Heart right ventricle (tissue), 16 donors: ENCODE data around the gene CLDN20. TPM values are rescaled to one million over a fixed set of nuclear protein-coding genes. Genes with fewer than 3 reads are reported as not detected.

Source experiments
- ATAC-seq, 8 donors: fragments of 200-7000 bp; cut with Tn5 transposase; one replicate each; pipeline ENCODE4 v1.9.1; 2020; ENCODE audit warnings: mild to moderate bottlenecking in 8 of 8, moderate library complexity in 8 of 8, moderate number of reproducible peaks in 1 of 8
- DNase-seq, 2 donors: peaks; one replicate each; pipeline ENCODE4 v3.0.0-alpha.2; 2020
- H3K27ac ChIP-seq, 10 donors: fragments of 200-600 bp; sonication (generic) in 2 of 10; one replicate each; pipeline versions ENCODE4 v1.5.0 to v1.8.0; 2020 to 2022; ENCODE audit warnings: mild to moderate bottlenecking in 3 of 10
- H3K27me3 ChIP-seq, 7 donors: fragments of 200-600 bp; one replicate each; pipeline ENCODE4 v1.8.0; 2021 to 2022; ENCODE audit warnings: mild to moderate bottlenecking in 2 of 7
- H3K36me3 ChIP-seq, 9 donors: fragments of 200-600 bp; sonication (generic) in 1 of 9; one replicate each; pipeline versions ENCODE4 v1.5.0 to v1.8.0; 2020 to 2022; ENCODE audit warnings: mild to moderate bottlenecking in 2 of 9
- H3K4me1 ChIP-seq, 9 donors: fragments of 200-600 bp; sonication (generic) in 1 of 9; one replicate each; pipeline versions ENCODE4 v1.5.0 to v1.8.0; 2020 to 2022; ENCODE audit warnings: mild to moderate bottlenecking in 4 of 9
- H3K4me3 ChIP-seq, 10 donors: fragments of 200-600 bp; sonication (generic) in 2 of 10; one replicate each; pipeline versions ENCODE4 v1.5.0 to v1.8.0; 2020 to 2022; ENCODE audit warnings: mild to moderate bottlenecking in 7 of 10, moderate library complexity in 2 of 10
- H3K9me3 ChIP-seq, 11 donors: fragments of 200-600 bp in 10 of 11; sonication (generic) in 2 of 11; one replicate each; pipeline versions ENCODE4 v1.5.0 to v1.8.0; 2013 to 2022; ENCODE audit warnings: mild to moderate bottlenecking in 2 of 11, control low read depth in 1 of 11, moderate library complexity in 1 of 11
- WGBS, 2 donors: extraction: QIAGEN DNeasy Blood & Tissue Kit; methylation state at CpG; one replicate each; pipeline ENCODE4 v1.1.7; 2013; ENCODE audit warnings: inconsistent platforms in 1 of 2; 5-methylcytosine and 5-hydroxymethylcytosine counted together
- intact Hi-C, 10 donors: fragments of 100-400 bp; cut with DNase I; formaldehyde crosslinking; loops; one replicate each; pipeline versions ENCODE4 v1.11.1 to v1.14.2; 2022
- polyA plus RNA-seq, 2 donors: library from polyadenylated mRNA; stranded (reverse); fragments of 200-250 nt; gene quantifications; one replicate each; pipeline ENCODE4 v1.2.3, GENCODE V29; 2013
- total RNA-seq, 10 donors: library from RNA; stranded (reverse); fragmentation: NEBNext Ultra II Directional in 3 of 10; extraction: Animal tissue kit (Norgen Biotek cat#: 25700) in 3 of 10; gene quantifications; one replicate each; pipeline versions ENCODE4 v1.2.1 to v1.2.4, GENCODE V29; 2021 to 2023
- TF ChIP-seq, protein P1 (sequence below), 9 donors: fragments of 200-600 bp; sonication (generic) in 2 of 9; IDR thresholded peaks; one replicate each; pipeline versions ENCODE4 v1.5.0 to v1.8.0; 2021 to 2022; ENCODE audit warnings: antibody characterized with exemption in 9 of 9, mild to moderate bottlenecking in 5 of 9, moderate library complexity in 1 of 9
- donor health status: Arrhythmogenic right ventricular cardiomyopathy.
- donor health status: ischemic (EF 13 %, LVEDD 7.1; RV severe dilation, severe dysfunction).
- donor health status: healthy with polysubstance abuse.
- donor health status: DM: no; HTN: yes; CAD: no.
- donor health status: DM: no; HTN: no; CAD: no.
- donor health status: ischemic (EF 25% LVEDD 6.9; RV normal size, moderate dysfunction).
- donor health status: ischemic (EF 25% LVEDD 5.7; RV mildly dilated, moderate dysfunction).
- donor health status: healthy.
- donor health status: DM: yes; HTN: yes; CAD: no.
- donor health status: Ischemic cardiomyopathy.
- donor health status: ischemic (EF 35%, LVEDD 5.7; RV mildly dilated, moderate dysfunction).
- donor health status: nonischemic (EF 11% LVEDD 7.7; RV severe dilation, severe dysfunction).
- donor health status: DM: yes; HTN: yes; CAD: no.
- donor health status: PGD.
- donor health status: ischemic (EF 29% LVEDD 5.4; RV normal size, mild dysfunction).
- donor health status: nonischemic (EF 23%, LVEDD 6.1; RV moderate dilation, normal function).

The CLDN20 gene
- total and polyA plus RNA-seq, 12 donors: not detected

DNA sequence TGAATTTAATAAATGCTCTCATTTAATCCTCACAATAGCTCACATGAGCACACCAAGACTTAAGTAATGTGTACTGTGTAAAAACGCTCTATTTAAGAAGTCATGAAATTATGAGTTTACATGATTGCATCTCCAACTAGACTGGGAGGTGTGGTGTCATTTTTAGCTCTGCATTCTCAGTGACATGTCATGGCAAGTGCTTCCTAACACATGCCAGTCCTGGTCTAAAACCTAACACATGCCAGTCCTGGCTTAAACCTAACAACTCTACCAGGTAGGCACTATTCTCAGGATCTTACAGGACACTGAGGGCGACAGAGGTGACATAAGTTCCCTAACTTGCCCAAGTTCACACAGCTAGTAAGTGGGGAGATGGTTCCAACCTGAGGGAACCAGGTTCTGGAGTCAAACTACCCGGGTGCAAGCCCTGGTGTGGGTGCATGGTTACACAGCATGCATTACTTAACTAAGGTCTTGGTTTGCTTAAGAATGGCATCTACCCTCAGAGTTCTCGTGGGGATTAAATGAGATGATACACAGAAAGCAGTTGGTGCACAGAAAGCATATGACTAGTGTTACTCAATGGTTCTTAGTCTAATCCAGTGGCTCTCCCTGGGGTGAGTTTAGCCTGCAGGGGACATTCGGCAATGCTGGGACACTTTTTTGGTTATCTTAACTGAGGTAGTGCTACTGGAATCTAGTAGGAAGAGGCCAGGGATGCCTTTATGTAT, 14.7 kb downstream of the CLDN20 start:
- H3K4me3 ChIP-seq: no peak overlapping the region
- intact Hi-C loops: loop anchor here in 1 of 10 donors (1.0 kb wide), 1 partner anchor 36 kb away; the partner anchor contains the start of gene TFB1M
- H3K27me3 ChIP-seq: no peaks in the 10 kb centered on the region
- H3K27ac ChIP-seq: peak overlapping the region in 5 of 10 donors; percentile 4 to 48 (median 32)
- ATAC-seq (peak in 5 of 8 donors; percentile 16 to 52 (median 39)), DNase-seq (no peak)
- WGBS, 2 donors: 79 to 86% methylated on average over 5 of the region's 5 CpGs
- TF ChIP-seq, protein P1, sequence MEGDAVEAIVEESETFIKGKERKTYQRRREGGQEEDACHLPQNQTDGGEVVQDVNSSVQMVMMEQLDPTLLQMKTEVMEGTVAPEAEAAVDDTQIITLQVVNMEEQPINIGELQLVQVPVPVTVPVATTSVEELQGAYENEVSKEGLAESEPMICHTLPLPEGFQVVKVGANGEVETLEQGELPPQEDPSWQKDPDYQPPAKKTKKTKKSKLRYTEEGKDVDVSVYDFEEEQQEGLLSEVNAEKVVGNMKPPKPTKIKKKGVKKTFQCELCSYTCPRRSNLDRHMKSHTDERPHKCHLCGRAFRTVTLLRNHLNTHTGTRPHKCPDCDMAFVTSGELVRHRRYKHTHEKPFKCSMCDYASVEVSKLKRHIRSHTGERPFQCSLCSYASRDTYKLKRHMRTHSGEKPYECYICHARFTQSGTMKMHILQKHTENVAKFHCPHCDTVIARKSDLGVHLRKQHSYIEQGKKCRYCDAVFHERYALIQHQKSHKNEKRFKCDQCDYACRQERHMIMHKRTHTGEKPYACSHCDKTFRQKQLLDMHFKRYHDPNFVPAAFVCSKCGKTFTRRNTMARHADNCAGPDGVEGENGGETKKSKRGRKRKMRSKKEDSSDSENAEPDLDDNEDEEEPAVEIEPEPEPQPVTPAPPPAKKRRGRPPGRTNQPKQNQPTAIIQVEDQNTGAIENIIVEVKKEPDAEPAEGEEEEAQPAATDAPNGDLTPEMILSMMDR (IDR thresholded peaks at IDR 0.05): no peak
- H3K4me1 ChIP-seq: peaks cover 7 to 63% (median 24%) of the 10 kb centered on the region in 9 donors
- H3K9me3 ChIP-seq: no peaks in the 10 kb centered on the region
- peaks cover 0 to 36% (median 0%) of the 10 kb centered on the region in 9 donors for H3K36me3 ChIP-seq

DNA sequence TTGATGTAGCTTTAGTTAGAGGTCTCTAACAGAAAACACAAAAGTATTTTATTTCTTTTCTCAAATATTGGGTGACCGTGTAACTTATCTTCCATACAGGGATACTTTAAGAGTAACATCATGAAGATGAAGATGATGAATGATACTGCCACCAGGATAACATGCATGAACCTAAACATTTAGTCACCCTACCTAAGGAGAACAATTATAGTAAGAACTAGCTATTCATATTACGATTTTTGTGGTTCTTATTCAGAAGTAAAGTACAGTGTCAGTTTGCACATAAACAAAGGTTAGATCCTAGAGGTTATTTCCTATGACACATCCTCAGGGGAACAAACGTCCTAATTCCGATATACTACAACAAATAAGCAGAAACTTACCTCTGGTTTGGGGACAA, 21.0 kb downstream of the CLDN20 start:
- H3K4me1 ChIP-seq: peaks cover 0 to 8% (median 0%) of the 10 kb centered on the region in 9 donors
- 89 to 95% methylated on average over 4 of the region's 4 CpGs for WGBS, 2 donors
- DNase-seq (no peak), ATAC-seq (no peak)
- no peaks in the 10 kb centered on the region for H3K9me3 ChIP-seq
- TF ChIP-seq, protein P1 (IDR thresholded peaks at IDR 0.05): no peak
- H3K27me3 ChIP-seq: no peaks in the 10 kb centered on the region
- H3K27ac ChIP-seq: no peak overlapping the region
- intact Hi-C loops: no loop called here
- no peak overlapping the region for H3K4me3 ChIP-seq
- peaks cover 0 to 64% (median 3%) of the 10 kb centered on the region in 9 donors for H3K36me3 ChIP-seq

DNA sequence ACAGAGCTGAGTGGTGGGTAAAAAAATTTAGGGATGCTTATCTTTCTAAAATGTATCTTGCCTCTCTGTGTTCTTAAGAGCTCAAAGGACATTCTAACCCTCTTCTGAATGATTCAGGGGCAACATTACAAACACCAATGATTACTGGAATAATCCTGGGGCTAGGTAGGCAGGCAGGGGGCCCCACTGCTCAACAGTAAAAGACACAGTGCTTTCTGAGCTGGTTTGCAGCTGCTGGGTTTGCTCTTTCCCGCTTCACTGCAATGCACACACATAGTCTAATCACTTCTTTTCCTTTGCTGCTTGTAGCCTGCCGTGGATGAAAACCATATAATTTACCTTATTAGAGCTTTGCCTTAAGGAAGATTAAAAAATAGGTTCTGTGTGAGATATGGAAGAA, 23.9 kb downstream of the CLDN20 start:
- Histone ChIP-seq H3K4me1 (peaks cover 0 to 7% (median 0%) of the 10 kb centered on the region in 9 donors), H3K27me3 (no peaks in the 10 kb centered on the region), H3K4me3 (no peak overlapping the region), H3K36me3 (peaks cover 0 to 75% (median 4%) of the 10 kb centered on the region in 9 donors), H3K9me3 (no peaks in the 10 kb centered on the region), H3K27ac (peak overlapping the region in 2 of 10 donors; percentile 13 to 49)
- intact Hi-C loops: no loop called here
- DNase-seq (no peak), ATAC-seq (peak in 3 of 8 donors; percentile 45 to 57 (median 53))
- WGBS, 2 donors: 56 to 75% methylated on average over 2 of the region's 2 CpGs
- TF ChIP-seq, protein P1 (IDR thresholded peaks at IDR 0.05): peak in 1 of 9 donors; percentile 6

DNA sequence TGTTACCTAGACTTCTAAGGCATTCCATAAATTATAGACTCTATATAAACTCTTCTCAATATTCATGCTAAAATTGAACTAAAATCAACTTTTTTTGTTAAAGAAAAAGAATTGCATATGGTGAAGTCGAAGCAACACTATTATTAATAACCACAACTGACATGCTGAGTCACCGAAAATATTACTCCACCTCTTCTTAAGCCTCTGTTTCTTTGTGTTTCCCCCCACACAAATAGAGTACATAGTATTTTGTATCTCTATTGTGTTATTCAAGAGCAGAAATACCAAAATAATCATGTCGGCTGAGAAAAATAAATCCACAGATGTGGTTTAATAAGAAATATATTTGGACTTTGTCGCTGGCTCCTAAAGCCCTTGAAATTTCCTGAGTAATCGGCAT, 26.7 kb downstream of the CLDN20 start:
- H3K4me3 ChIP-seq: no peak overlapping the region
- H3K36me3 ChIP-seq: peaks cover 0 to 71% (median 4%) of the 10 kb centered on the region in 9 donors
- 96 to 97% methylated on average over 5 of the region's 5 CpGs for WGBS, 2 donors
- no peaks in the 10 kb centered on the region for H3K9me3 ChIP-seq
- ATAC-seq (no peak), DNase-seq (no peak)
- no peak overlapping the region for H3K27ac ChIP-seq
- intact Hi-C loops: no loop called here
- TF ChIP-seq, protein P1 (IDR thresholded peaks at IDR 0.05): no peak
- peaks cover 0 to 7% (median 0%) of the 10 kb centered on the region in 9 donors for H3K4me1 ChIP-seq
- no peaks in the 10 kb centered on the region for H3K27me3 ChIP-seq
